Fibroblast of lung (primary cell): ENCODE measurements around the gene ZNF644.

Source experiments
- CTCF ChIP-seq, 2 donors: IDR thresholded peaks in 1 of 2; conservative IDR thresholded peaks in 1 of 2; 1 replicate in 1 of 2; 2 replicates in 1 of 2; pipeline ENCODE4 v1.5.1; 2011 to 2012; ENCODE audit warnings: low read length in 2 of 2, control low read depth in 1 of 2, inconsistent platforms in 1 of 2, low read depth in 1 of 2, mild to moderate bottlenecking in 1 of 2
- EZH2 ChIP-seq: IDR thresholded peaks from 2 replicates; pipeline ENCODE4 v1.5.1; 2012; ENCODE audit warnings: low read length, control low read depth, mild to moderate bottlenecking; ENCODE audit errors: missing control alignments

- TF ChIP-seq EZH2 (no peak), CTCF (conservative IDR thresholded peaks at IDR 0.05 in 1 of 2, IDR thresholded peaks at IDR 0.05 in 1 of 2; ENCODE audit: low read depth in 1 of 2, low read length in 2 of 2) (no peak)
Measured at GRCh38 chr1:91046766-91047165, 24.9 kb upstream of the ZNF644 start.
